ENCODE measurements around the gene ST7L. TPM values are rescaled to one million over a fixed set of nuclear protein-coding genes. Genes with fewer than 3 reads are reported as not detected.

Gene ST7L
- total and polyA plus RNA-seq, 10 of the 15 experiments (the other 5 are each of a cell fraction or from before 2014, with no cell fraction given) = 3.6 to 13.7 (median 8.9) TPM

DNA sequence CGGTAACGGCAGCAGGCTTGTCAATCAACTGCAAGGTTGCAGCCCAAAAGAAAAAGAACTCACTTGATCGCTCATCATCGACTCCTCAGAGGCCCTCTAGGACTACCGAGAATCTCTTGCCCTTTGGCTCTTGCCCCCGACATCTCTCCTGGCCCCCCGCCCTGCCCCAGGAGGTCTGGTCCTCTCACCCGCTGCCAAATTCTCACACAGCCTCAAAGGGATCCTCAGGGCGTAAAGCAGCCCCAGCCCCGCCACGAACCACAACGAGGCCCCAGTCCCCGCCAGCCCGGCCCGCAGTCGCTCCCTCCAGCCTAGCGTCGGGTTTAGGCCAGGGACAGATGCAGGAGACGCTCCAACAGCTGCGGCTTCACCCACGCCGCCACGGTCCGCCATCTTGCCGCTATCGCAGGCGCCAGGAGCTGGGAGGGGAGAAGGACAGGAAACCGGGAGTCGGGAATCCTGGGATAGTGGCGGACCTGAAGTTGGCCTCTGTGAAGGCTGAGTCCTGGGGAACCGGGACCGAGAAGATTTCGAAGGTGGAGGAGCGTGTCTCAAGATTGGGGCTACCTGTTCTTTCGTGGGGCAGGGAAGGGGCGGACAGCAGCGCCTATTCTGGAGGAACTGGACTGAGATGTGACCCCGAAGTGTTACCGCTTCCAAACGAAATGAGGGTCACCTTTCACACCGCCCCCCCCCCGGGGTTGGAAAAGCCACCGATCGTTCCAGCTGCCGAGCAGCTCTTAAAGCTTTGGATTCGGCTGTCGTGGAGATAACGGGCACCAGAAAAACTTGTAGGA, at the start of gene ST7L (continued):
- 0 out of 2 replicates have a peak, but pooled peaks have one; percentile 31 for TF ChIP-seq PAX5 (IDR thresholded peaks at IDR 0.05; ENCODE audit: borderline replicate concordance, low read depth, low read length)
- TF ChIP-seq, protein P1, sequence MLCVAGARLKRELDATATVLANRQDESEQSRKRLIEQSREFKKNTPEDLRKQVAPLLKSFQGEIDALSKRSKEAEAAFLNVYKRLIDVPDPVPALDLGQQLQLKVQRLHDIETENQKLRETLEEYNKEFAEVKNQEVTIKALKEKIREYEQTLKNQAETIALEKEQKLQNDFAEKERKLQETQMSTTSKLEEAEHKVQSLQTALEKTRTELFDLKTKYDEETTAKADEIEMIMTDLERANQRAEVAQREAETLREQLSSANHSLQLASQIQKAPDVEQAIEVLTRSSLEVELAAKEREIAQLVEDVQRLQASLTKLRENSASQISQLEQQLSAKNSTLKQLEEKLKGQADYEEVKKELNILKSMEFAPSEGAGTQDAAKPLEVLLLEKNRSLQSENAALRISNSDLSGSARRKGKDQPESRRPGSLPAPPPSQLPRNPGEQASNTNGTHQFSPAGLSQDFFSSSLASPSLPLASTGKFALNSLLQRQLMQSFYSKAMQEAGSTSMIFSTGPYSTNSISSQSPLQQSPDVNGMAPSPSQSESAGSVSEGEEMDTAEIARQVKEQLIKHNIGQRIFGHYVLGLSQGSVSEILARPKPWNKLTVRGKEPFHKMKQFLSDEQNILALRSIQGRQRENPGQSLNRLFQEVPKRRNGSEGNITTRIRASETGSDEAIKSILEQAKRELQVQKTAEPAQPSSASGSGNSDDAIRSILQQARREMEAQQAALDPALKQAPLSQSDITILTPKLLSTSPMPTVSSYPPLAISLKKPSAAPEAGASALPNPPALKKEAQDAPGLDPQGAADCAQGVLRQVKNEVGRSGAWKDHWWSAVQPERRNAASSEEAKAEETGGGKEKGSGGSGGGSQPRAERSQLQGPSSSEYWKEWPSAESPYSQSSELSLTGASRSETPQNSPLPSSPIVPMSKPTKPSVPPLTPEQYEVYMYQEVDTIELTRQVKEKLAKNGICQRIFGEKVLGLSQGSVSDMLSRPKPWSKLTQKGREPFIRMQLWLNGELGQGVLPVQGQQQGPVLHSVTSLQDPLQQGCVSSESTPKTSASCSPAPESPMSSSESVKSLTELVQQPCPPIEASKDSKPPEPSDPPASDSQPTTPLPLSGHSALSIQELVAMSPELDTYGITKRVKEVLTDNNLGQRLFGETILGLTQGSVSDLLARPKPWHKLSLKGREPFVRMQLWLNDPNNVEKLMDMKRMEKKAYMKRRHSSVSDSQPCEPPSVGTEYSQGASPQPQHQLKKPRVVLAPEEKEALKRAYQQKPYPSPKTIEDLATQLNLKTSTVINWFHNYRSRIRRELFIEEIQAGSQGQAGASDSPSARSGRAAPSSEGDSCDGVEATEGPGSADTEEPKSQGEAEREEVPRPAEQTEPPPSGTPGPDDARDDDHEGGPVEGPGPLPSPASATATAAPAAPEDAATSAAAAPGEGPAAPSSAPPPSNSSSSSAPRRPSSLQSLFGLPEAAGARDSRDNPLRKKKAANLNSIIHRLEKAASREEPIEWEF (IDR thresholded peaks at IDR 0.05; ENCODE audit: insufficient replicate concordance, low read depth, low read length) = no peak
- TF ChIP-seq MEF2A (IDR thresholded peaks at IDR 0.05; ENCODE audit: insufficient read depth, low read depth, low read length) = no peak
- TF ChIP-seq ZSCAN29 (IDR thresholded peaks at IDR 0.05) = no peak
- TF ChIP-seq SREBF1 (IDR thresholded peaks at IDR 0.05; ENCODE audit: low read length) = no peak
- no peak for TF ChIP-seq HSF1 (IDR thresholded peaks at IDR 0.05; ENCODE audit: low read depth, low read length)
- no peak; the same call in 1 of the 2 replicates for TF ChIP-seq DPF2 (IDR thresholded peaks at IDR 0.05)
- TF ChIP-seq IKZF1 (conservative IDR thresholded peaks at IDR 0.05) = peak; percentile 94
- TF ChIP-seq TARDBP (IDR thresholded peaks at IDR 0.05; ENCODE audit: borderline replicate concordance) = no peak
- no peak for TF ChIP-seq STAT3 (IDR thresholded peaks at IDR 0.05; ENCODE audit: low read depth, low read length)
- TF ChIP-seq ZBTB4 (CRISPR knock-in tag; IDR thresholded peaks at IDR 0.05) = no peak
- TF ChIP-seq, protein P2, sequence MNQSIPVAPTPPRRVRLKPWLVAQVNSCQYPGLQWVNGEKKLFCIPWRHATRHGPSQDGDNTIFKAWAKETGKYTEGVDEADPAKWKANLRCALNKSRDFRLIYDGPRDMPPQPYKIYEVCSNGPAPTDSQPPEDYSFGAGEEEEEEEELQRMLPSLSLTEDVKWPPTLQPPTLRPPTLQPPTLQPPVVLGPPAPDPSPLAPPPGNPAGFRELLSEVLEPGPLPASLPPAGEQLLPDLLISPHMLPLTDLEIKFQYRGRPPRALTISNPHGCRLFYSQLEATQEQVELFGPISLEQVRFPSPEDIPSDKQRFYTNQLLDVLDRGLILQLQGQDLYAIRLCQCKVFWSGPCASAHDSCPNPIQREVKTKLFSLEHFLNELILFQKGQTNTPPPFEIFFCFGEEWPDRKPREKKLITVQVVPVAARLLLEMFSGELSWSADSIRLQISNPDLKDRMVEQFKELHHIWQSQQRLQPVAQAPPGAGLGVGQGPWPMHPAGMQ (IDR thresholded peaks at IDR 0.05; ENCODE audit: borderline replicate concordance) = no peak
- TF ChIP-seq RAD51 (IDR thresholded peaks at IDR 0.05) = no peak
- no peak for TF ChIP-seq FOXM1 (IDR thresholded peaks at IDR 0.05; ENCODE audit: low read depth, low read length)
- peak; percentile 18; the same call in 1 of the 2 replicates for TF ChIP-seq RUNX3 (IDR thresholded peaks at IDR 0.05; ENCODE audit: low read length)
- 0 out of 2 replicates have a peak, but pooled peaks have one; percentile 37 for TF ChIP-seq MTA3 (IDR thresholded peaks at IDR 0.05; ENCODE audit: borderline replicate concordance, low read length)
- no peak for TF ChIP-seq SPI1 (IDR thresholded peaks at IDR 0.05; ENCODE audit: borderline replicate concordance, insufficient read depth, low read depth, low read length)
- no peak for TF ChIP-seq PML (IDR thresholded peaks at IDR 0.05; ENCODE audit: low read length)
- no peak; the same call in 2 of the 3 replicates for TF ChIP-seq POU2F2 (IDR thresholded peaks at IDR 0.05; ENCODE audit: borderline replicate concordance, low read depth, low read length)

Data from GM12878 (cell line).